GM20000 (cell line): ENCODE results near the gene VMAC.
"Not testable (repeated sequence)": the region's sequence is repeated elsewhere in the genome, so short reads cannot be mapped to it uniquely, and the experiment has no call there.

ENCODE experiments used
- DNase-seq: peaks from one replicate; pipeline ENCODE4 v3.0.0; 2012; ENCODE audit warnings: low spot score
- TF ChIP-seq, protein P1 (sequence below): IDR thresholded peaks from 2 replicates; pipeline ENCODE4 v1.5.1; 2012; ENCODE audit warnings: mild to moderate bottlenecking, control low read depth; ENCODE audit errors: extremely low read depth, missing control alignments

VMAC gene, protein sequence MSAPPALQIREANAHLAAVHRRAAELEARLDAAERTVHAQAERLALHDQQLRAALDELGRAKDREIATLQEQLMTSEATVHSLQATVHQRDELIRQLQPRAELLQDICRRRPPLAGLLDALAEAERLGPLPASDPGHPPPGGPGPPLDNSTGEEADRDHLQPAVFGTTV

GRCh38 chr19:5904352-5905113 lies at the start of gene VMAC:
Gene VMAC (plus strand): TSS chr19:5904872. CDS start chr19:5904891, 19 bp downstream.
- peak; percentile 100 for DNase-seq
- TF ChIP-seq, protein P1, sequence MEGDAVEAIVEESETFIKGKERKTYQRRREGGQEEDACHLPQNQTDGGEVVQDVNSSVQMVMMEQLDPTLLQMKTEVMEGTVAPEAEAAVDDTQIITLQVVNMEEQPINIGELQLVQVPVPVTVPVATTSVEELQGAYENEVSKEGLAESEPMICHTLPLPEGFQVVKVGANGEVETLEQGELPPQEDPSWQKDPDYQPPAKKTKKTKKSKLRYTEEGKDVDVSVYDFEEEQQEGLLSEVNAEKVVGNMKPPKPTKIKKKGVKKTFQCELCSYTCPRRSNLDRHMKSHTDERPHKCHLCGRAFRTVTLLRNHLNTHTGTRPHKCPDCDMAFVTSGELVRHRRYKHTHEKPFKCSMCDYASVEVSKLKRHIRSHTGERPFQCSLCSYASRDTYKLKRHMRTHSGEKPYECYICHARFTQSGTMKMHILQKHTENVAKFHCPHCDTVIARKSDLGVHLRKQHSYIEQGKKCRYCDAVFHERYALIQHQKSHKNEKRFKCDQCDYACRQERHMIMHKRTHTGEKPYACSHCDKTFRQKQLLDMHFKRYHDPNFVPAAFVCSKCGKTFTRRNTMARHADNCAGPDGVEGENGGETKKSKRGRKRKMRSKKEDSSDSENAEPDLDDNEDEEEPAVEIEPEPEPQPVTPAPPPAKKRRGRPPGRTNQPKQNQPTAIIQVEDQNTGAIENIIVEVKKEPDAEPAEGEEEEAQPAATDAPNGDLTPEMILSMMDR: no peak

GRCh38 chr19:5855151-5855550 lies 49.5 kb upstream of the VMAC start:
- DNase-seq: not testable (repeated sequence)

GRCh38 chr19:5857203-5858081 lies 47.2 kb upstream of the VMAC start:
- TF ChIP-seq, protein P1: no peak
- DNase-seq: no peak

DNA sequence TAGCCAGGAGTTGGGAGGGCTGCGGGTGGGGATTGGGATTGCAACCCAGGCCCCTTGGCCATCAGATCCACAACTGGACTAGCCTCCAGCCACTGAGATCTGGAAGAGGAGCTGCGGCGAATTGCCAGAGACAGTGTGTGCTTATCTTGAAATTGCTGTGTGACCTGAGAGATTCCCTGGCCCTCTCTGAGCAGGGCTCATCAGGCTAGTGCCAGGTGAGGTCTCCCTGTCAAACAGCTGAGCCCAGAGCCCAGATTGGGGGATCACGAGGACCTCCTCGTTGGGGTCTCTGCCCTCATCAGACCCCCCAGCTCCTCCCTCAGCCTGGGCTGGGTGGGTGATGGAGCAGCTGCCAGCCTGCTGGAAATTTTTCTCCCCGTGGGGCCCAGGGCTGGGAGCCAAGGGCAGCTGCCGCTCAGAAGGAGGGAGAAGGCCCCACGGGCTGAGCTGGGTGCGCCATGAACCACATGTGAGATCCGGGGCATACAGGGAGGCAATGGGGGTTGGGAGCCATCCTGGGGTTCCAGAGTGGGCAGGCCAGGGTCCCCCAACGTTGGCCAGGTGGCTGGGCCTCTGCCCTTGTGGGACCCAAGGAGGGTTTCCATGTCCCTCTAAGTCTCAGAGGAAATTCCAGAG lies 41.5 kb upstream of the VMAC start:
- DNase-seq: no peak
- TF ChIP-seq, protein P1: no peak

DNA sequence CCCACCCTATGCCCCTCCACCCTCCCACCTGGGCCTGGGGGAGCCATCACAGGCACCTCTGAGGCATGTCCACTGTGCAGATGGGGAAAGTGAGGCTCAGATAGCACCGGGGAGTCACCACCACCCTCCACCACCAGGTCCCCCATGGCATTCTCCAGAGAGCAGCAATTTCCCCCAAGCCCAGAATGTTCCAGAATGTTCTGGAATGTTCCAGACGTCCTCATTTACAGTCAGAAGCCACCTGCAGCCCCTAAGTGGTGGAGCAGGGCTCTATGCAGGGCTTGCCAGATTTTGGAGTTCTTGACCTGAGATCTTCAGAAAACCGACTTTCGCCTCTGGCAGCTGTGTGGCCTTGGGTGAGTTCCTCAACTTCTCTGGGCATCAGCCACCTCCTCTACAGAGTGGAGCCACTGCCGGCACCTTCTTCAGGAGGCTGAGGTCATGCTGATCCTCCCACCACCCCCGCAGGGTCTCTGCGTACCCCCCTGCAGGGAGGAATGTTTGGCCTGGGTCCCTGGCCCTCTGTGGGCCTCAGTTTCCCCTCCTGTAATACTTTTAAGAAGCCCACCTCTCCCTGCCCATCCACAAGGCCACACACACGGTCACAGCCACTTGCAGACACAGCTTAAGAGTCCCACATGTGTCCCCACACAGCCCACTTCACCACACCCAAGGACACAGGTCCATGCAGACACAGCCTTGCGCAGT lies 40.5 kb upstream of the VMAC start:
- TF ChIP-seq, protein P1: no peak
- DNase-seq: no peak

DNA sequence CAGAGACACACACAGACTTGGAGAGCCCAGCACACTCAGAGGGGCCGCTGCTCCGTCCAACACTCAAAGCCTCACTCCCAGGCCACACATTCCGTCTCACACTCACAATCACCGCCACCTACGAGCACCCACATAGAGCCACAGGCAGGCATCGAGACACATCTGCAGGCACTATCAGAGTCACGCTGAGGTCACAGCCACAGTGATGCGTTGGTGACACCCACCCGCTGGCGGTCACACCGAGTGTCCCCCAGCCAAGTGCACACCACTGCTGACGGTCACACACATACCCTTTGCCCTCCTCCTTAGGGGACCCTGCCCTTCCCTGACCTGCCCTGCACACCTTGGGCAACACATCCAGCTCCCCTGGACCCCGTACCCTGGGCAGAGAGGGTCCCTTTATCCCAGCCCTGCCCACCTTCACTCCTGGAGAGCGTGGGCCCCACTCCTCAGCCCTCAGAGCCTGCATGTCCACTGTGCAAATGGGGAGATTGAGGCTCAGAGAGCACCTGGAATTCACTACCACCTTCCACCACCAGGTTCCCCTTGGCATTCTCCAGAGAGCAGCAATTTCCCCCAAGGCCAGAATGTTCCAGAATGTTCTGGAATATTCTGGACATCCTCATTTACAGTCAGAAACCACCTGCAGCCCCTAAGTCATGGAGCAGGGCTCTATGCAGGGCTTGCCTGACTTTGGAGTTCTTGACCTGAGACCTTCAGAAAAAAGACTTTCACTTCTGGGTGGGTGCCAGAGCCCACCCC lies 39.8 kb upstream of the VMAC start:
- DNase-seq: no peak

More for the DNA sequence above, 39.8 kb upstream of the VMAC start:
- TF ChIP-seq, protein P1: no peak
